Neural cell (in vitro differentiated cells): Measurements from ENCODE around the gene PPARGC1A. TPM values are rescaled to one million over a fixed set of nuclear protein-coding genes. Genes with fewer than 3 reads are reported as not detected.

Experiments used
- H2AFZ ChIP-seq: fragments of 200-600, 300-800 bp; sonication (generic), shearing (Covaris generic); 2 replicates; pipeline ENCODE4 v1.6.0; 2014; ENCODE audit warnings: low read depth, mild to moderate bottlenecking, antibody characterized with exemption, low read length, moderate library complexity
- H3F3A ChIP-seq: fragments of 200-600 bp; shearing (Covaris generic); 2 replicates; pipeline ENCODE4 v1.6.1; 2016; ENCODE audit warnings: mild to moderate bottlenecking, moderate library complexity, mixed read lengths, antibody characterized with exemption, low read length; ENCODE audit not compliant: insufficient read depth, poor library complexity, severe bottlenecking
- H3K27ac ChIP-seq: fragments of 200-600, 300-800 bp; sonication (generic), shearing (Covaris generic); 2 replicates; pipeline ENCODE4 v1.5.1; 2014; ENCODE audit warnings: mild to moderate bottlenecking, low read length, moderate library complexity
- H3K27me3 ChIP-seq: fragments of 300-800, 200-600 bp; sonication (generic), shearing (Covaris generic); 2 replicates; pipeline ENCODE4 v1.6.0; 2014; ENCODE audit warnings: mild to moderate bottlenecking, low read depth, low read length, moderate library complexity; ENCODE audit not compliant: insufficient read depth
- H3K36me3 ChIP-seq: fragments of 300-800, 200-600 bp; sonication (generic), shearing (Covaris generic); 2 replicates; pipeline ENCODE4 v1.5.1; 2014; ENCODE audit warnings: mild to moderate bottlenecking, antibody characterized with exemption, low read length, moderate library complexity; ENCODE audit not compliant: insufficient read depth
- H3K4me2 ChIP-seq: fragments of 300-800, 200-600 bp; sonication (generic), shearing (Covaris generic); 2 replicates; pipeline ENCODE4 v1.6.0; 2014; ENCODE audit warnings: mild to moderate bottlenecking, low read length
- H3K4me3 ChIP-seq: fragments of 300-800, 200-600 bp; sonication (generic), shearing (Covaris generic); 2 replicates; pipeline ENCODE4 v1.5.1; 2014; ENCODE audit warnings: mild to moderate bottlenecking, low read length, moderate library complexity
- H3K79me2 ChIP-seq: fragments of 200-600 bp; shearing (Covaris generic); replicated peaks from 2 replicates; pipeline ENCODE4 v1.6.0; 2014; ENCODE audit warnings: mild to moderate bottlenecking, low read length, moderate library complexity; ENCODE audit not compliant: insufficient read depth
- H3K9ac ChIP-seq: fragments of 300-800, 200-600 bp; sonication (generic), shearing (Covaris generic); 2 replicates; pipeline ENCODE4 v1.6.1; 2016; ENCODE audit warnings: mild to moderate bottlenecking, low read length, mixed read lengths
- H3K9me2 ChIP-seq: fragments of 200-600 bp; shearing (Covaris generic); 2 replicates; pipeline ENCODE4 v1.6.1; 2016; ENCODE audit warnings: mild to moderate bottlenecking, low read length, mixed read lengths; ENCODE audit not compliant: insufficient read depth
- H3K9me3 ChIP-seq: fragments of 200-600, 300-800 bp; sonication (generic), shearing (Covaris generic); 2 replicates; pipeline ENCODE4 v1.6.1; 2016; ENCODE audit warnings: mild to moderate bottlenecking, mixed run types, low read length, moderate library complexity, mixed read lengths
- H4K20me1 ChIP-seq: fragments of 200-600 bp; shearing (Covaris generic); 2 replicates; pipeline ENCODE4 v1.6.1; 2016; ENCODE audit warnings: mild to moderate bottlenecking, mixed run types; ENCODE audit not compliant: insufficient read depth
- EP300 ChIP-seq: fragments of 450-650 bp; conservative IDR thresholded peaks from 2 replicates; pipeline ENCODE4 v1.6.1; 2014; ENCODE audit warnings: antibody characterized with exemption, mild to moderate bottlenecking, moderate library complexity; ENCODE audit not compliant: poor library complexity, severe bottlenecking
- EZH2 ChIP-seq: fragments of 200-600, 300-800 bp; shearing (Covaris generic), sonication (generic); IDR thresholded peaks from 2 replicates; pipeline ENCODE4 v1.6.1; 2014; ENCODE audit warnings: antibody characterized with exemption, low read length, borderline replicate concordance, mild to moderate bottlenecking; ENCODE audit not compliant: insufficient read depth, poor library complexity, severe bottlenecking
- MXI1 ChIP-seq: fragments of 450-650 bp; conservative IDR thresholded peaks from 2 replicates; pipeline ENCODE4 v1.6.1; 2014; ENCODE audit warnings: antibody characterized with exemption, mild to moderate bottlenecking; ENCODE audit not compliant: poor library complexity, severe bottlenecking
- POLR2AphosphoS5 ChIP-seq: IDR thresholded peaks from 2 replicates; pipeline ENCODE4 v1.6.1; 2012
- RAD21 ChIP-seq: fragments of 450-650 bp; conservative IDR thresholded peaks from 2 replicates; pipeline ENCODE4 v1.6.1; 2014; ENCODE audit warnings: antibody characterized with exemption, mild to moderate bottlenecking, moderate library complexity
- SMC3 ChIP-seq: fragments of 450-650 bp; conservative IDR thresholded peaks from 2 replicates; pipeline ENCODE4 v1.6.1; 2014; ENCODE audit warnings: antibody characterized with exemption, mild to moderate bottlenecking, moderate library complexity; ENCODE audit not compliant: poor library complexity
- TAF1 ChIP-seq: IDR thresholded peaks from 2 replicates; pipeline ENCODE4 v1.6.1; 2012; ENCODE audit warnings: low read depth
- polyA plus RNA-seq: library from polyadenylated mRNA; depleted of rRNA; stranded (reverse); fragments of >200 nt; gene quantifications from 2 replicates; pipeline ENCODE4 v1.2.3, GENCODE V29; 2014
- TF ChIP-seq, protein P1 (sequence below): IDR thresholded peaks from 2 replicates; pipeline ENCODE4 v1.6.1; 2012; ENCODE audit warnings: borderline replicate concordance
- TF ChIP-seq, protein P2 (sequence below): fragments of 450-650 bp; IDR thresholded peaks from 2 replicates; pipeline ENCODE4 v1.5.1; 2014; ENCODE audit warnings: antibody characterized with exemption, mild to moderate bottlenecking, moderate library complexity; ENCODE audit not compliant: poor library complexity, severe bottlenecking

Gene PPARGC1A
- polyA plus RNA-seq, 1 donor from 2014 or later: 7.2 TPM

DNA sequence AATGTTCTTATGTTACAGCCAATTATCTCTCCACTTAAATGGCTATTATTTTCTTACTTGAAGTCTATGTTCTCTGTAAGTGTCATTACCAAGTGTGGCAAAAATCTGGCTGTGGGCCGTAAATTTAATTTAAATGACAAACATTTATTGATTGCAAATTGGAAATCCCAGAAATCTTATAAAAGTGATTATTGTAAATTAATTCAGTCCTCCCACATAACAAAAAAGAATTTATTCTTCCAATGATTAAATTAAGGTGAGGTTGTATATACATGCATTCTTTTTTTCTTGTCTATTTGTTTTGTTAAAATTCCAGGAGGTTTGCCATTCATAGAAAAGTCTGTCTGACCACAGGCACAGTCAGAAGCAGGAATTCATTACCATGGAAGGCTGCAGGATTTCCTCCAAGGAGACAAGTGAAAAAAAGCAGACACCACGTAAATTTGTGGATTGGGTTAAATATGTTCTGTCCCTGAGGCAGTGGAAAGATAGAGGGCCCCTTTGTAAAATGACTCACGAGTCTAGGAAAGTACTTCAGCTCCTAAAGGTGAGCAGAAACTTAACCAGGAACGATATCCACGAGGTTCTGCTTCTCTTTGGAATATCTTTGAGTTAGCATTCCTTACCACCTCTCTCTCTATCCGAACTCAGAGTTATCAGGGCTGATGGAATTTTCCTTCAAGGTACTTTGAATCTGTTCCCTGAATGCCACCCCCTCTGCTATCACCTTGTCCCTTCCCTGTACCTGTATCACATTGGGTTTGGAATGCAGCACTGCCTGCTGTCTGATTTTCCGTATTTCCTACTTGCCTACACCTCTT lies 10.7 kb downstream of the PPARGC1A start:
- no peak overlapping the region for H2AFZ ChIP-seq
- H3K79me2 ChIP-seq: no peaks in the 10 kb centered on the region
- H3K9me2 ChIP-seq: no peaks in the 10 kb centered on the region
- H3K4me2 ChIP-seq: no peak overlapping the region
- H3K4me3 ChIP-seq: no peak overlapping the region
- no peaks in the 10 kb centered on the region for H4K20me1 ChIP-seq
- H3F3A ChIP-seq: no peaks in the 10 kb centered on the region
- H3K36me3 ChIP-seq: no peaks in the 10 kb centered on the region
- H3K9ac ChIP-seq: no peak overlapping the region
- H3K9me3 ChIP-seq: no peaks in the 10 kb centered on the region
- H3K27ac ChIP-seq: no peak overlapping the region
- H3K27me3 ChIP-seq: no peaks in the 10 kb centered on the region
- no peak for TF ChIP-seq POLR2AphosphoS5
- no peak for TF ChIP-seq TAF1
- TF ChIP-seq EP300: no peak
- TF ChIP-seq, protein P1, sequence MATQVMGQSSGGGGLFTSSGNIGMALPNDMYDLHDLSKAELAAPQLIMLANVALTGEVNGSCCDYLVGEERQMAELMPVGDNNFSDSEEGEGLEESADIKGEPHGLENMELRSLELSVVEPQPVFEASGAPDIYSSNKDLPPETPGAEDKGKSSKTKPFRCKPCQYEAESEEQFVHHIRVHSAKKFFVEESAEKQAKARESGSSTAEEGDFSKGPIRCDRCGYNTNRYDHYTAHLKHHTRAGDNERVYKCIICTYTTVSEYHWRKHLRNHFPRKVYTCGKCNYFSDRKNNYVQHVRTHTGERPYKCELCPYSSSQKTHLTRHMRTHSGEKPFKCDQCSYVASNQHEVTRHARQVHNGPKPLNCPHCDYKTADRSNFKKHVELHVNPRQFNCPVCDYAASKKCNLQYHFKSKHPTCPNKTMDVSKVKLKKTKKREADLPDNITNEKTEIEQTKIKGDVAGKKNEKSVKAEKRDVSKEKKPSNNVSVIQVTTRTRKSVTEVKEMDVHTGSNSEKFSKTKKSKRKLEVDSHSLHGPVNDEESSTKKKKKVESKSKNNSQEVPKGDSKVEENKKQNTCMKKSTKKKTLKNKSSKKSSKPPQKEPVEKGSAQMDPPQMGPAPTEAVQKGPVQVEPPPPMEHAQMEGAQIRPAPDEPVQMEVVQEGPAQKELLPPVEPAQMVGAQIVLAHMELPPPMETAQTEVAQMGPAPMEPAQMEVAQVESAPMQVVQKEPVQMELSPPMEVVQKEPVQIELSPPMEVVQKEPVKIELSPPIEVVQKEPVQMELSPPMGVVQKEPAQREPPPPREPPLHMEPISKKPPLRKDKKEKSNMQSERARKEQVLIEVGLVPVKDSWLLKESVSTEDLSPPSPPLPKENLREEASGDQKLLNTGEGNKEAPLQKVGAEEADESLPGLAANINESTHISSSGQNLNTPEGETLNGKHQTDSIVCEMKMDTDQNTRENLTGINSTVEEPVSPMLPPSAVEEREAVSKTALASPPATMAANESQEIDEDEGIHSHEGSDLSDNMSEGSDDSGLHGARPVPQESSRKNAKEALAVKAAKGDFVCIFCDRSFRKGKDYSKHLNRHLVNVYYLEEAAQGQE: no peak
- TF ChIP-seq, protein P2, sequence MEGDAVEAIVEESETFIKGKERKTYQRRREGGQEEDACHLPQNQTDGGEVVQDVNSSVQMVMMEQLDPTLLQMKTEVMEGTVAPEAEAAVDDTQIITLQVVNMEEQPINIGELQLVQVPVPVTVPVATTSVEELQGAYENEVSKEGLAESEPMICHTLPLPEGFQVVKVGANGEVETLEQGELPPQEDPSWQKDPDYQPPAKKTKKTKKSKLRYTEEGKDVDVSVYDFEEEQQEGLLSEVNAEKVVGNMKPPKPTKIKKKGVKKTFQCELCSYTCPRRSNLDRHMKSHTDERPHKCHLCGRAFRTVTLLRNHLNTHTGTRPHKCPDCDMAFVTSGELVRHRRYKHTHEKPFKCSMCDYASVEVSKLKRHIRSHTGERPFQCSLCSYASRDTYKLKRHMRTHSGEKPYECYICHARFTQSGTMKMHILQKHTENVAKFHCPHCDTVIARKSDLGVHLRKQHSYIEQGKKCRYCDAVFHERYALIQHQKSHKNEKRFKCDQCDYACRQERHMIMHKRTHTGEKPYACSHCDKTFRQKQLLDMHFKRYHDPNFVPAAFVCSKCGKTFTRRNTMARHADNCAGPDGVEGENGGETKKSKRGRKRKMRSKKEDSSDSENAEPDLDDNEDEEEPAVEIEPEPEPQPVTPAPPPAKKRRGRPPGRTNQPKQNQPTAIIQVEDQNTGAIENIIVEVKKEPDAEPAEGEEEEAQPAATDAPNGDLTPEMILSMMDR: no peak

DNA sequence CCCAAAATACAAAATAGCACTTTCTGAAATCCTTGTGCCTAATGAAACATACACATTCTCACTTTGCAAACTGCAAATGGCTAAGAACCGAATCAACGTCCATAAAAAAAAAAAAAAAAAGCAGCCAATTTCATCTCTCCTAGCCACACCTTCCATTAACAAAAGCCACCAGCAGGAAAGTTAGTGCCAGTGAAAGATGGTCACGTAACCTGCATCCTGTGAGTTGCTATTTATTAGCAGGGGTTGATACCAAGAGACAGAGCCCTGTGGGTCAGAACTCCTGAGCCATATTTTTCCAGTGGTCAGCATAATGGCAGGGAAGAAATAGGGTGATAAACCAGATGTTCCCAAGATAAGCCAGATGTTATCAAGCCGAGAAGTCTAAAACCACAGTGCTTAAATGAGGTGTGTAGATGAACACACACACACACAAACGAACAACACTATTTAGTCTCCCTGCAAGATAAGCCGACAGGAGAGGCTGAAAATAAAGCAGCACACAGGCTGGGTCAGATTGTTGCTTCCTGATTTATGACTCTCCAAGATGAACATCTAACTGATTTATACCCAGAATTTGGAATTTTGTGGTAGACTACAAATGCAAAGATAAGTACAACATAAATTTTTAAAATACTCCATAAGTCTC lies 11.5 kb downstream of the PPARGC1A start:
- TF ChIP-seq, protein P2: no peak
- no peak for TF ChIP-seq RAD21
- no peak for TF ChIP-seq EP300
- no peak for TF ChIP-seq TAF1
- no peak for TF ChIP-seq EZH2
- TF ChIP-seq, protein P1: no peak
- TF ChIP-seq MXI1: no peak
- no peak for TF ChIP-seq POLR2AphosphoS5
- TF ChIP-seq SMC3: no peak
- Histone ChIP-seq H3K27ac (no peak overlapping the region), H3K9me2 (no peaks in the 10 kb centered on the region), H3K36me3 (no peaks in the 10 kb centered on the region), H4K20me1 (no peaks in the 10 kb centered on the region), H3F3A (no peaks in the 10 kb centered on the region), H3K4me3 (no peak overlapping the region), H3K27me3 (no peaks in the 10 kb centered on the region), H3K9me3 (no peaks in the 10 kb centered on the region), H2AFZ (no peak overlapping the region), H3K79me2 (no peaks in the 10 kb centered on the region), H3K9ac (no peak overlapping the region), H3K4me2 (no peak overlapping the region)
